ENCODE results near the gene LEP. TPM values are rescaled to one million over a fixed set of nuclear protein-coding genes. Genes with fewer than 3 reads are reported as not detected.

The LEP gene
- total RNA-seq, 1 experiment from 2014 or later, result not detected

- intact Hi-C loops (cut with micrococcal nuclease; ENCODE audit: unreplicated experiment), result loop anchor here (1.0 to 2.0 kb wide), 2 partner anchors 43 to 72 kb away; no protein-coding TSS in a partner anchor
- no peaks in the 10 kb centered on the region for H3K9me3 Mint-ChIP-seq (ENCODE audit: unreplicated experiment)
- no peaks in the 10 kb centered on the region for H3K4me1 Mint-ChIP-seq (ENCODE audit: low read depth, unreplicated experiment)
- Histone ChIP-seq H3K4me3 (ENCODE audit: low read depth, low read length) (no peak overlapping the region), H3K4me1 (0 out of 2 replicates have a peak, but pooled peaks cover 5% of the 10 kb centered on the region), H3K9me3 (no peaks in the 10 kb centered on the region), H3K36me3 (ENCODE audit: control insufficient read depth, insufficient read depth, low read length) (no peaks in the 10 kb centered on the region), H3K27me3 (replicated peaks; ENCODE audit: control insufficient read depth, insufficient read depth, low read length) (no peaks in the 10 kb centered on the region)
- peaks cover 4% of the 10 kb centered on the region for H3K36me3 Mint-ChIP-seq (ENCODE audit: insufficient read depth, unreplicated experiment)
- no peak for TF ChIP-seq CTCF (IDR thresholded peaks at IDR 0.05; ENCODE audit: insufficient read depth in 1 of 2, low read depth in 1 of 2, low read length in 1 of 2, severe bottlenecking in 1 of 2, unreplicated experiment in 1 of 2)
- no TSS peak for BruUV-seq (replicated peaks)
- no peak overlapping the region for H3K27ac Mint-ChIP-seq (ENCODE audit: unreplicated experiment)
- DNase-seq, result no peak
- ChIA-PET CTCF (interaction anchor here (0.7 to 5.0 kb wide), 3 partner anchors 72 to 172 kb away, joined by 3 to 135 read pairs (median 5); no protein-coding TSS in a partner anchor), POLR2A (no interaction called here)
- peaks cover 12% of the 10 kb centered on the region for H3K27me3 Mint-ChIP-seq (ENCODE audit: insufficient read depth, unreplicated experiment)
- no peak overlapping the region for H3K4me3 Mint-ChIP-seq (ENCODE audit: unreplicated experiment)
Measured at GRCh38 chr7:128207609-128208008, 33.5 kb upstream of the LEP start.

- 0 out of 2 replicates have a peak, but pooled peaks cover 5% of the 10 kb centered on the region for H3K4me1 ChIP-seq
- Mint-ChIP-seq H3K4me1 (ENCODE audit: low read depth, unreplicated experiment) (no peaks in the 10 kb centered on the region), H3K9me3 (ENCODE audit: unreplicated experiment) (no peaks in the 10 kb centered on the region), H3K4me3 (ENCODE audit: unreplicated experiment) (no peak overlapping the region), H3K27ac (ENCODE audit: unreplicated experiment) (no peak overlapping the region), H3K27me3 (ENCODE audit: insufficient read depth, unreplicated experiment) (peaks cover 12% of the 10 kb centered on the region), H3K36me3 (ENCODE audit: insufficient read depth, unreplicated experiment) (peaks cover 4% of the 10 kb centered on the region)
- no TSS peak for BruUV-seq (replicated peaks)
- H3K4me3 ChIP-seq (ENCODE audit: low read depth, low read length), result no peak overlapping the region
- H3K27me3 ChIP-seq (replicated peaks; ENCODE audit: control insufficient read depth, insufficient read depth, low read length), result no peaks in the 10 kb centered on the region
- DNase-seq, result peak; percentile 74 to 80
- CTCF ChIA-PET, result interaction anchor here (0.5 to 5.0 kb wide), 39 partner anchors 9 to 695 kb away, joined by 3 to 135 read pairs (median 4); partner anchors contain the start of gene RBM28
- H3K9me3 ChIP-seq, result no peaks in the 10 kb centered on the region
- H3K36me3 ChIP-seq (ENCODE audit: control insufficient read depth, insufficient read depth, low read length), result no peaks in the 10 kb centered on the region
- intact Hi-C loops (cut with micrococcal nuclease; ENCODE audit: unreplicated experiment), result loop anchor here (1.0 to 2.0 kb wide), 4 partner anchors 45 to 501 kb away; no protein-coding TSS in a partner anchor
- TF ChIP-seq CTCF (IDR thresholded peaks at IDR 0.05; ENCODE audit: insufficient read depth in 1 of 2, low read depth in 1 of 2, low read length in 1 of 2, severe bottlenecking in 1 of 2, unreplicated experiment in 1 of 2), result peak; percentile 97 to 99
- POLR2A ChIA-PET, result interaction anchor here (1.1 kb wide), 1 partner anchor 74 kb away, joined by 3 read pairs; no protein-coding TSS in a partner anchor
Measured at GRCh38 chr7:128209229-128210035, 31.6 kb upstream of the LEP start.

- Histone ChIP-seq H3K4me3 (ENCODE audit: low read depth, low read length) (no peak overlapping the region), H3K36me3 (ENCODE audit: control insufficient read depth, insufficient read depth, low read length) (no peaks in the 10 kb centered on the region), H3K4me1 (0 out of 2 replicates have a peak, but pooled peaks cover 6% of the 10 kb centered on the region), H3K27me3 (replicated peaks; ENCODE audit: control insufficient read depth, insufficient read depth, low read length) (no peaks in the 10 kb centered on the region), H3K9me3 (no peaks in the 10 kb centered on the region)
- ChIA-PET CTCF (interaction anchor here (0.5 to 5.0 kb wide), 37 partner anchors 10 to 695 kb away, joined by 3 to 135 read pairs (median 4); partner anchors contain the start of gene RBM28), POLR2A (interaction anchor here (1.1 kb wide), 1 partner anchor 74 kb away, joined by 3 read pairs; no protein-coding TSS in a partner anchor)
- no TSS peak for BruUV-seq (replicated peaks)
- Mint-ChIP-seq H3K4me3 (ENCODE audit: unreplicated experiment) (no peak overlapping the region), H3K9me3 (ENCODE audit: unreplicated experiment) (no peaks in the 10 kb centered on the region), H3K27ac (ENCODE audit: unreplicated experiment) (no peak overlapping the region), H3K36me3 (ENCODE audit: insufficient read depth, unreplicated experiment) (peaks cover 4% of the 10 kb centered on the region), H3K27me3 (ENCODE audit: insufficient read depth, unreplicated experiment) (peaks cover 11% of the 10 kb centered on the region), H3K4me1 (ENCODE audit: low read depth, unreplicated experiment) (no peaks in the 10 kb centered on the region)
- DNase-seq, result no peak
- no peak for TF ChIP-seq CTCF (IDR thresholded peaks at IDR 0.05; ENCODE audit: insufficient read depth in 1 of 2, low read depth in 1 of 2, low read length in 1 of 2, severe bottlenecking in 1 of 2, unreplicated experiment in 1 of 2)
- intact Hi-C loops (cut with micrococcal nuclease; ENCODE audit: unreplicated experiment), result loop anchor here (2.0 kb wide), 1 partner anchor 113 kb away; no protein-coding TSS in a partner anchor
Measured at GRCh38 chr7:128210036-128210347, 31.1 kb upstream of the LEP start.
